Vagina (tissue), 2 donors: Measurements from ENCODE around the gene RFESD.

ENCODE experiments used
- CTCF ChIP-seq, 3 experiments: fragments of 450-650 bp in 2 of 3; fragments of 200-600 bp in 1 of 3; sonication (generic) in 1 of 3; IDR thresholded peaks; one replicate each; pipeline ENCODE4 v1.5.1; 2017 to 2019; ENCODE audit warnings: antibody characterized with exemption in 3 of 3, mild to moderate bottlenecking in 2 of 3, moderate library complexity in 2 of 3
- POLR2A ChIP-seq, 2 donors: fragments of 450-650 bp; IDR thresholded peaks; one replicate each; pipeline ENCODE4 v1.6.1; 2017; ENCODE audit warnings: antibody characterized with exemption in 2 of 2, mild to moderate bottlenecking in 2 of 2, moderate library complexity in 2 of 2

GRCh38 chr5:95605786-95606185, 40.8 kb upstream of the RFESD start:
- TF ChIP-seq POLR2A (IDR thresholded peaks at IDR 0.05) (no peak), CTCF (IDR thresholded peaks at IDR 0.05) (no peak)
